Measurements from ENCODE around the gene ELL2. TPM values are rescaled to one million over a fixed set of nuclear protein-coding genes. Genes with fewer than 3 reads are reported as not detected.
"Not testable (repeated sequence)": the region's sequence is repeated elsewhere in the genome, so short reads cannot be mapped to it uniquely, and the experiment has no call there.

ELL2 gene
- total RNA-seq, 2 experiments from 2014 or later: 54.4 to 59.0 TPM

DNA sequence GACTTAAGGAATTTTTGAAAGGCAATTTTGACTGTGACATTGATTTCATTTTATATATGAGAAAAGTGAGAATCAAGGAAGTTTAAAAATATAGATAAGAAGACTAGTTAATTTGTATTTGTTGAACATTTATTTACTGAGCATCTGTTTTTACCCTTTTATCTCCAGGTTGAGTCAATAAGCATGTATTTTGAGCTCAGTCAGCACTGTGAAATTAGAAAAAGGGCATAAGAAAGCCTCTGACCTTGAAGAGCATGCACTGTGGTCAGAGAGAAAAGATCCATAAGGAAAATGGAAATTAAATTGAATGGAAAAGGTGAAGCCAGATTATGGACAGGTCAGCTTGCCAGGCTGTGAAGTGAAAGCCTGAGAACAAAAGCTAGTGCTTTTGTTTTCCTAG is 44.4 kb downstream of the ELL2 start:
- Mint-ChIP-seq H3K9me3 (no peaks in the 10 kb centered on the region), H3K4me3 (no peak overlapping the region), H3K27me3 (no peaks in the 10 kb centered on the region), H3K27ac (no peak overlapping the region), H3K36me3 (ENCODE audit: low read depth) (peaks cover 27% of the 10 kb centered on the region), H3K4me1 (peaks cover 37% of the 10 kb centered on the region)
- no peak for DNase-seq
- ChIA-PET POLR2A (interaction anchor here (1.6 kb wide), 1 partner anchor 9 kb away, joined by 3 read pairs; no protein-coding TSS in a partner anchor), CTCF (interaction anchor here (1.0 to 1.5 kb wide), 3 partner anchors 9 to 24 kb away, joined by 3 to 5 read pairs (median 3); no protein-coding TSS in a partner anchor)

DNA sequence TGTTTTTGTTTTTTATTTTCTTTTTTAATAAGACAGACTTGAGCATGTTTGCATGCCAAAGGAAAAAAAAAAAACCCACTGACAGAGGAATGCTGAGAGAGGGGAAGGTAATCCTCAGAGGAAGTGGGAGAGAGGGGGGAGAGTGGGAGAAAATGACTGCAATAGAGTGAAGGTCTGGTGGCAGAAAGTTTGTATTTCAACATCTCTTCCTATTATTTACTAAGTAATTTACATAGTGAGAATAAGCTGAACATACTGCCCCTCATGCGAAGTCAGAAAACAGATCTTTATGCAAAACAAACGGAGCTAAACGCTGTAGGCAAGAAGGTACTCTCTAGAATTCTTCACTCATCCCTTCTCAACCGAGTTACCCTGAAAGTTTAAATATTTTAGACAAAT is 45.0 kb downstream of the ELL2 start:
- peaks cover 40% of the 10 kb centered on the region for H3K4me1 Mint-ChIP-seq
- DNase-seq: no peak
- CTCF ChIA-PET: interaction anchor here (1.1 to 1.2 kb wide), 3 partner anchors 9 to 55 kb away, joined by 3 read pairs; no protein-coding TSS in a partner anchor
- H3K36me3 Mint-ChIP-seq (ENCODE audit: low read depth): peaks cover 32% of the 10 kb centered on the region
- H3K9me3 Mint-ChIP-seq: no peaks in the 10 kb centered on the region
- POLR2A ChIA-PET: interaction anchor here (1.6 kb wide), 1 partner anchor 9 kb away, joined by 3 read pairs; no protein-coding TSS in a partner anchor
- no peak overlapping the region for H3K27ac Mint-ChIP-seq
- H3K4me3 Mint-ChIP-seq: no peak overlapping the region
- H3K27me3 Mint-ChIP-seq: no peaks in the 10 kb centered on the region

DNA sequence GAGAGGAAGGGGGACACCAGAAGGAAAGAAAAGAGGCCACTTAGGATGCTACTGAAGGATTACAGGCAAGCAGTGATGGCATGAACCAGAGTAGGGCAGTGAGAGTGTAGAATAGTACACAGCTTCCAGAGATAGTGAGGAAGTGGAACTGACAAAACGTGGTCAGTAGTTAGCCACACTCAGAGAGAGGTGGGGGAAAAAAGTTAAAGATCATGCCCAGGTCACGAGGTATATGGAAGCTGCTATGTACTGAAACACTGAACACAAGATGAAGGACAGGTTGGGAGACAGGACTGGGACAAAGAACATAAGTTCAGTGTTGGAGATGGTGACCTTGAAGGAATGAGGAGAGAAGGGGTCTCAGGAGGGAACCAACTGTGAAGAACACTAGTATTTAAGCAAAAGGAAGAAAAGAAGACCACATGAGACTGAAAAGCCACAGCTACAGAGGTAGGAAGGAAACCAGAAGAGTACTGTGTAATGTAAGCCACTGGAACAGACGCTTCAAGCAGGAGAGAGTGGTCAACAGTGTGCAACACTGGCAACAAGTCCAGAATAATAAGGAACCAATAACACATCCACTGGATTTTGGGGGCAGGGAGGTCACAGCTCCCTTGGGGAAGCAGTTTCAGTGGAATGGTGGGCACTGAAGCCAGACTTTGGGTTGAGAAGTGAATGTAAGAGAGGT is 45.5 kb downstream of the ELL2 start:
- DNase-seq: no peak
- H3K36me3 Mint-ChIP-seq (ENCODE audit: low read depth): peaks cover 38% of the 10 kb centered on the region
- peak overlapping the region; percentile 52 for H3K27ac Mint-ChIP-seq
- no peaks in the 10 kb centered on the region for H3K9me3 Mint-ChIP-seq
- H3K27me3 Mint-ChIP-seq: no peaks in the 10 kb centered on the region
- H3K4me3 Mint-ChIP-seq: no peak overlapping the region
- peaks cover 44% of the 10 kb centered on the region for H3K4me1 Mint-ChIP-seq
- ChIA-PET CTCF (interaction anchor here (1.1 to 1.2 kb wide), 3 partner anchors 10 to 54 kb away, joined by 3 read pairs; no protein-coding TSS in a partner anchor), POLR2A (interaction anchor here (1.6 kb wide), 1 partner anchor 10 kb away, joined by 3 read pairs; no protein-coding TSS in a partner anchor)

DNA sequence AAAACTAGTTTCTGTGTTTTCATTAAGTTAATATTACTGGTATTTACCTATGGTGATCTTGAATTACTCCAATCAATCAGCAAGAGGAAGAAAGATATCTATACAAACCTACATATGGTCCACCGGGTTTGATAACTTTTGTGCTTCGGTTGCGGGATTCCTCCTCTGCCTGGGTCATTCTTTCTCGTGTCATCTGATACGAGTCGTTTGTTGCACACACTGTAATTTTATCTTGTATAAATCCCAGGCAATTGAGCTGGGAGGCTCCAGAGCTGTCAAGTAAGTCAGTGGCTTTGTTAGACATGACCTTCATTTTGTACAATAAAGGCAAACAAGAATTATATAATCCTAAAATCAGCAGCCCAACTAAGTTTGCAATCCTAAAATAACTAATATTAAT is 48.0 kb downstream of the ELL2 start:
- H3K9me3 Mint-ChIP-seq: no peaks in the 10 kb centered on the region
- H3K27me3 Mint-ChIP-seq: no peaks in the 10 kb centered on the region
- H3K4me3 Mint-ChIP-seq: no peak overlapping the region
- DNase-seq: no peak
- H3K4me1 Mint-ChIP-seq: peaks cover 47% of the 10 kb centered on the region
- H3K36me3 Mint-ChIP-seq (ENCODE audit: low read depth): peaks cover 49% of the 10 kb centered on the region
- no peak overlapping the region for H3K27ac Mint-ChIP-seq
- CTCF ChIA-PET: interaction anchor here (1.6 kb wide), 1 partner anchor 46 kb away, joined by 3 read pairs; no protein-coding TSS in a partner anchor
- POLR2A ChIA-PET: no interaction called here

DNA sequence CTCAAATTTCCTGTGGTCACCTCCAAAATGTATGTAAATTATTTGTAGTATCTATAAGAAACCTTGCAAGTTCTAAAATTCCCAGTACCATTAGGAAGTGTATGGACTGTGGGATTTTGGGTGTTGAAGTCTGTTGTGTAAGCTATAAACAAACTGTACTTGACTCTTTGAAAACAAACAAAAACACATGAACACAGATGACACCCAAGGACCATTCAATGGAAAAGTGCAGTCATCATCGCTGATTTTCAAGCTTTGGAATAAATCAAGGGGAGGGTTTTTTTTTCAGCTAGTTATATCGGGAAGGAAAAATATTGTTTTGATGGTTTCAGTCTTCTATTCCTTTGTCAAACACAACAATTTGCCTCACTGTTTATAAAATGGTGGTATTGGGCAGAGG is 49.6 kb downstream of the ELL2 start:
- H3K4me1 Mint-ChIP-seq: peaks cover 42% of the 10 kb centered on the region
- no peaks in the 10 kb centered on the region for H3K27me3 Mint-ChIP-seq
- no peaks in the 10 kb centered on the region for H3K9me3 Mint-ChIP-seq
- H3K4me3 Mint-ChIP-seq: no peak overlapping the region
- peaks cover 59% of the 10 kb centered on the region for H3K36me3 Mint-ChIP-seq (ENCODE audit: low read depth)
- DNase-seq: no peak
- no peak overlapping the region for H3K27ac Mint-ChIP-seq
- POLR2A ChIA-PET: no interaction called here
- CTCF ChIA-PET: interaction anchor here (1.6 kb wide), 1 partner anchor 48 kb away, joined by 3 read pairs; no protein-coding TSS in a partner anchor

DNA sequence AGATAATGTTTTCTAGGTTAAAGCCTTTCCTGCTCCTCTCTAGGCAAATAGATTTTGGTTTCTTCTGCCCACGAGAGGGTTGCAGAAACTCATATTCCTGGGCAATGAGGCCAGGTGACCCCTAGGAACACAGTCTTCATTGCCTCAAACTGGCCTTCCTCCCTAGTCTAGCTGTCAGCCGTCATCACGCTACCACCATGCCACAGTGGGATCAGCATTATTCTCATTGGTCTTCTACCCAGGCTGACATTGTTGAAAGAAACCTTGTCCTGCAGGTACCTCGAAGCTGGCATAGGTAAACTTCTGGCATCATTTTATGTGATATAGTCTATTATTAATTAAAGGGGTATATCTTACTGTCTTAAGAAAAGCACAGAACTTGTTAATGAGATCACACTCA is 51.1 kb downstream of the ELL2 start:
- no peak for DNase-seq
- H3K27ac Mint-ChIP-seq: no peak overlapping the region
- H3K4me3 Mint-ChIP-seq: no peak overlapping the region
- H3K4me1 Mint-ChIP-seq: peaks cover 27% of the 10 kb centered on the region
- no peaks in the 10 kb centered on the region for H3K27me3 Mint-ChIP-seq
- H3K9me3 Mint-ChIP-seq: no peaks in the 10 kb centered on the region
- H3K36me3 Mint-ChIP-seq (ENCODE audit: low read depth): peaks cover 54% of the 10 kb centered on the region
- ChIA-PET CTCF (no interaction called here), POLR2A (no interaction called here)

DNA sequence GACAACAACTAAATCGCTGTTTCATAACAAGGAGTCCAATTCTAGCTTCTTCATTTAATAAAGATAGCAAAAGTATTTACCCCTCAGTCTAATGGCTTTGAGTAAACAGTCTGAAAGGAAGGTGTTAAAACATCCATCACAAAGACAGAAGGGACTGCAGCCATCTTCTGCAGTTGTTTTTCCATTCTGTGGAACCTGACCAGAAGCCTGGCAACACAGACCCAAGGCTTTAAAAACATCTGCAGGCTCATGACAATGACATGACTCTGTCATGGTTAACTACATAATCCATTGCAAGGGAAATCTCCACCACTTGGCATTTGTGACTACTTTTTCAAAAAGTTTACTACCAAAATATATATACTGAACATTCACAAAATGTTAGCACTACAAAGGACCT is 51.9 kb downstream of the ELL2 start:
- Mint-ChIP-seq H3K9me3 (no peaks in the 10 kb centered on the region), H3K4me1 (peaks cover 25% of the 10 kb centered on the region), H3K27ac (no peak overlapping the region), H3K36me3 (ENCODE audit: low read depth) (peaks cover 59% of the 10 kb centered on the region), H3K27me3 (no peaks in the 10 kb centered on the region), H3K4me3 (no peak overlapping the region)
- ChIA-PET CTCF (no interaction called here), POLR2A (no interaction called here)
- no peak for DNase-seq

DNA sequence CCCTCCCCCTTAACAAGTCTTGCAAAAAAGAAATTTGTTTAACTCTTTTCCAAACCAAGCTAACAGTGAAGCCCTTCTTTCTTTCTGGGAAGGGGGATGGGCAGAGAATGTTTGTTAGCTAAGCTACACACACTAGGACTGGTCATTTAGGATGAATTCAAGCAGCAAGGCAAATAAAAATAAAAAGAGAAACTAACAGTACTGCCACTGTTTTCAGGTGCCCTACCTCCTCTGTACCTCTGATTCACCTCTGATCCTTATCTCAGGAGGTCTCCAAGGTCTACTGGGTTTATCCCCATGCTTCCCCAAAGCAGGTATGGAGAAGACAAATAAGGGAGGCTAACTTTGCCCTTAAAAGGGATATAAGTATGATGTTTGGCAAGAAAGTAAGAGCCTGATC is 52.9 kb downstream of the ELL2 start:
- Mint-ChIP-seq H3K4me3 (no peak overlapping the region), H3K27me3 (no peaks in the 10 kb centered on the region), H3K27ac (no peak overlapping the region), H3K36me3 (ENCODE audit: low read depth) (peaks cover 65% of the 10 kb centered on the region), H3K9me3 (no peaks in the 10 kb centered on the region), H3K4me1 (peaks cover 26% of the 10 kb centered on the region)
- CTCF ChIA-PET: no interaction called here
- no peak for DNase-seq
- POLR2A ChIA-PET: no interaction called here

DNA sequence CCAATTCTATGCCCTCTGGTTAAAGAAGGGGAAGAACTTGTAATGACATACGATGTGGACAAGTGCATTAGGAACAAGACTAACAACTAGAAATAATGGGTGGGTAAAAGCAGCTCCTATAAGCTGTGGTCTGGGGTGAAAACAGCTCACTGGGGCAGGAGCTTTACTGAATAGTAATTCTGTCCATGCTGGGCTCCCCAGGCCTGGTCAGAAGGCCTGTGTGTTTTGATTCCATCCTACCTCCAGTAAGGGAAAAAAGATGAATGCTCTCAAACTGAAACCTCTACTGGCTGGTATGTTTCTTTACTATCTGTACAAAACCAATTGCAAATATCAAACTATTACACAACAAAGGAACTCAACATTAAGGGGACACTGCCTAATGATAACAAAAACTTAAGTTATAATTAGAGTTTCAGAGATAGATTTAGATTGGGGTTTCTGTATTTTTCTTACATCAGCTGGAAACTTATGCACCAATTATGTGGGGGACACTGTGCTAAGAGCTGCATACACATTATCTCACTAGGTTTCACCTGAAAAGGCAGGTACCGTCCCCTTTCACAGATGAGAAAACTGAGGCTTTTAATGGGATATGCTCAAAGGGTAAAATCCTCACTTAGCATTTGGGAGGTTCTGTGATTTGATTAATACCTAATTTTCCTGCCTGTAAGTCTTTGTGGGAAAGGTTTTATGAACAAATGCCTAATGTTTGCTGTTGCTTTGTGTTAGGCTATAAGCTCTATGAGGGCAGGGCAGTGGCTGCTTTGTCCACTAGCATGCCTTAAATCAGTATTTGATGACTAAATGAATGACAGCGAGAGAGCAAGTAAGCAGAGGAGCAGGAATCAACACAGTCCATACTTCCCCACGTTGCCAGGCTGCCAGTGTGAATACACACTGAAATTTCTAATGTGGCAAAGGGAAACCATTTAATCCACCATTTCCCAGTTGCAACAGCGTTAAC is 53.6 kb downstream of the ELL2 start:
- CTCF ChIA-PET: no interaction called here
- H3K36me3 Mint-ChIP-seq (ENCODE audit: low read depth): peaks cover 65% of the 10 kb centered on the region
- POLR2A ChIA-PET: no interaction called here
- no peak overlapping the region for H3K4me3 Mint-ChIP-seq
- peaks cover 31% of the 10 kb centered on the region for H3K4me1 Mint-ChIP-seq
- H3K27ac Mint-ChIP-seq: no peak overlapping the region
- H3K9me3 Mint-ChIP-seq: no peaks in the 10 kb centered on the region
- no peak for DNase-seq
- no peaks in the 10 kb centered on the region for H3K27me3 Mint-ChIP-seq

DNA sequence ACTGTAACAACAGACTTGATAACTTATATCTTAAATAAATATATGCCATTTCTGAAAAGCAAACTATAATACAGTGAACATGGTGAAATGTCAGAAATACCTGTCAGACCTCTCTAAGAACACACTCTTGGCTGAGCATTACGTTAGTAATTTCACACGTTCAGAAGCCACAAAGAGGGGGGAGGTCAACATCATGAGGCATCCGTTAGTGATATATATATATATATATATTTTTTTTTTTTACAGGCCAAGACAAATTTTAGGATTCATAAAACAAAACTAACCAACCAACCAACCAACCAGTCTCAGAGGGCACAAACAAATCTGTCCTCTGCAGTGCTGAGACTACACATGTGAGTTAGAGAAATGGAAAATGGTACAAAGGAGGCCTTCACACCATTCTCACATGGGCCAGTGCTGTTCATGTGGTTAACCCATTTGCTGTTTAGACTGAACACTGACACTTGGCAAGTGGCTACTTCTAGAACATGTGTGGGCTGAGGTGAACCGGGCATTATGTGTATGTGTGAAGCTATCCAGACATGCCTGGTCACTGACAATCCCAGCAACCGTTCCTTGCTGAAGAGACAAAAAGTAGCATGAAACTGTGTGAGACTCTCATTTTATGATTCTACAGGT is 54.5 kb downstream of the ELL2 start:
- peaks cover 66% of the 10 kb centered on the region for H3K36me3 Mint-ChIP-seq (ENCODE audit: low read depth)
- no peak overlapping the region for H3K27ac Mint-ChIP-seq
- no peak overlapping the region for H3K4me3 Mint-ChIP-seq
- POLR2A ChIA-PET: interaction anchor here (1.6 kb wide), 1 partner anchor 13 kb away, joined by 3 read pairs; no protein-coding TSS in a partner anchor
- H3K4me1 Mint-ChIP-seq: peaks cover 34% of the 10 kb centered on the region
- H3K27me3 Mint-ChIP-seq: no peaks in the 10 kb centered on the region
- peaks cover under 1% of the 10 kb centered on the region for H3K9me3 Mint-ChIP-seq
- CTCF ChIA-PET: no interaction called here
- DNase-seq: no peak

DNA sequence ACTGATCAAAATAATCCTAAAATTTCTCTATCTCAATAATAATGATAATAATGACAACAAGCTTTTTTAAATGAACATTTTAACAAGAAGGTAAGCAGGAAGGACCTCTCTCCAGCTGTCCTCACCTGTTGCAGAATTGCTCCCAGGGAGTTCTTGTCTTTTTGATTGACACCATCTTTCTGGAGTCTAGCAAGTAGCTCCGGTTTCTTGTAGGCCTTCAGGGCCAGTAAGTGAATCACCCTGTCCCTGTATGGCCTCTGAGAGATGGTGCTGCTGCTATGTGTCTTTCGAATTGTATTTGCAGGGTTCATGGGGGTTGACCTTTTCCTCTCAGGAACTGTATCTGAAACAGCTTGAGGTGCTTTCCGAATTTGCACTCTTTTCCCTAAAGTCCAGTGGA is 55.3 kb downstream of the ELL2 start:
- H3K9me3 Mint-ChIP-seq, CTCF ChIA-PET, H3K4me3 Mint-ChIP-seq, H3K27ac Mint-ChIP-seq, H3K27me3 Mint-ChIP-seq, DNase-seq: not testable (repeated sequence)
- POLR2A ChIA-PET: interaction anchor here (1.6 kb wide), 1 partner anchor 12 kb away, joined by 3 read pairs; no protein-coding TSS in a partner anchor
- peaks cover 36% of the 10 kb centered on the region for H3K4me1 Mint-ChIP-seq
- peaks cover 64% of the 10 kb centered on the region for H3K36me3 Mint-ChIP-seq (ENCODE audit: low read depth)

DNA sequence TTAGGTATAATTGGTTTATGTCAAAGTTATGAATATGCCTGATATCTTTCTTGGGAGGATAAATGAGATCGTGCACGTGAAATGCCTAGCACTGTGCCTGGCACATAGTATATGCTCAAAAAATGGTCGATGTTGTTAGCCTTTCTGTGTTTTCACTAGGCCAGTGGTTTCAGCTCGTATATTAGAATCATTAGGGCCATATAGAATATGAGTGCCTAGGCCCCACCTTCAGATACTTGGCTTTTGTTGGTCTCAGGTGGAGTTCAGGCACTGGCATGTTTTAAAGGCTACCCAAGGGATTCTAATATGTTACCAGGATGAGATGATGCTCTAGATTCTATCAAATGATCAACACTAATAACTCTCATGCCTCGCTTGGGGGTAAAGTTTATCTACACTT is 56.8 kb downstream of the ELL2 start:
- DNase-seq: no peak

DNA sequence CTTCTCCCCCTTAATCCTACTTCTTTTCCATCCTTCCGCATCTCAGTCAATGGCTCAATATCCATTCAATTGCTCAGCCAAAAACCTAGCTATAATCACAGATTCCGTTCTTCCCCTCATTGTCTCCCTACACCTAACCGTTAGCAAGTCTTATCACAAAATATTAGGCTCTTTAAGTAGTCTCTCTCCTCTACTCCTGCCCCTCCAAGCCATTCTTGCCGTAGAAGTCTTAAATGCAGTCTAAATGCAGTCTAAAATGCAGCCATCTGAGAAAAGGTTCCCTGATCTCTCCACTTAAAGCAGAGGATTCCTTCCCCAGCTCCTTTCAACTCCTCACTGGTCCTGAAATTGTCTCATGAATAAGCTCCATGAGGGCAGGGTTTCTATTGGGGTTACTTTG is 57.8 kb downstream of the ELL2 start:
- Mint-ChIP-seq H3K27ac (no peak overlapping the region), H3K4me3 (no peak overlapping the region), H3K27me3 (no peaks in the 10 kb centered on the region), H3K36me3 (ENCODE audit: low read depth) (peaks cover 63% of the 10 kb centered on the region), H3K9me3 (peaks cover 3% of the 10 kb centered on the region), H3K4me1 (peaks cover 30% of the 10 kb centered on the region)
- no peak for DNase-seq
- CTCF ChIA-PET: no interaction called here
- POLR2A ChIA-PET: no interaction called here

More for the DNA sequence above, 56.8 kb downstream of the ELL2 start:
- peaks cover 61% of the 10 kb centered on the region for H3K36me3 Mint-ChIP-seq (ENCODE audit: low read depth)
- H3K9me3 Mint-ChIP-seq: peaks cover 3% of the 10 kb centered on the region
- no peak overlapping the region for H3K27ac Mint-ChIP-seq
- CTCF ChIA-PET: interaction anchor here (1.2 kb wide), 1 partner anchor 58 kb away, joined by 3 read pairs; no protein-coding TSS in a partner anchor
- POLR2A ChIA-PET: no interaction called here
- H3K4me1 Mint-ChIP-seq: peaks cover 35% of the 10 kb centered on the region
- H3K4me3 Mint-ChIP-seq: no peak overlapping the region
- H3K27me3 Mint-ChIP-seq: no peaks in the 10 kb centered on the region

Data from activated CD4-positive, alpha-beta memory T cell treated with anti-CD3 and anti-CD28 coated beads, Interleukin-2, amount 10 ng/mL, durations not matched to agents 7 days and 5 days (primary cell).